Measurements from ENCODE around the gene KRTAP10-4.
"Not testable (repeated sequence)": the region's sequence is repeated elsewhere in the genome, so short reads cannot be mapped to it uniquely, and the experiment has no call there.

The KRTAP10-4 gene

GRCh38 chr21:44558329-44558675 lies 15.2 kb upstream of the KRTAP10-4 start:
- DNase-seq: not testable (repeated sequence)

- no peak for DNase-seq
Observed at GRCh38 chr21:44558695-44559094, 14.8 kb upstream of the KRTAP10-4 start, which contains the start of gene KRTAP10-3. TSS of gene KRTAP10-3 (minus strand) at chr21:44558795. CDS start at chr21:44558715, 80 bp downstream.

GRCh38 chr21:44564099-44564498 lies 9.4 kb upstream of the KRTAP10-4 start:
- DNase-seq: no peak

- no peak for DNase-seq
Observed at GRCh38 chr21:44564886-44565598, 8.5 kb upstream of the KRTAP10-4 start.

GRCh38 chr21:44566403-44566802 lies 7.1 kb upstream of the KRTAP10-4 start:
- no peak for DNase-seq

- no peak for DNase-seq
Observed at GRCh38 chr21:44567481-44568171, 5.9 kb upstream of the KRTAP10-4 start.

GRCh38 chr21:44568261-44568660 lies 5.3 kb upstream of the KRTAP10-4 start:
- no peak for DNase-seq

GRCh38 chr21:44568667-44569556 lies 4.6 kb upstream of the KRTAP10-4 start:
- DNase-seq: no peak

- DNase-seq: no peak
Observed at GRCh38 chr21:44569861-44570517, 3.5 kb upstream of the KRTAP10-4 start.

- DNase-seq: no peak
Observed at GRCh38 chr21:44571296-44571695, 2.2 kb upstream of the KRTAP10-4 start.

GRCh38 chr21:44571844-44572782 lies 1.4 kb upstream of the KRTAP10-4 start:
- DNase-seq: no peak

- DNase-seq: no peak
Observed at GRCh38 chr21:44572959-44573583, 458 bp upstream of the KRTAP10-4 start.

- DNase-seq: no peak
Observed at GRCh38 chr21:44574457-44575306, 1.2 kb downstream of the KRTAP10-4 start.

- no peak for DNase-seq
Observed at GRCh38 chr21:44575307-44576024, 1.9 kb downstream of the KRTAP10-4 start.

GRCh38 chr21:44576025-44576420 lies 2.5 kb downstream of the KRTAP10-4 start:
- no peak for DNase-seq

- DNase-seq: no peak
Observed at GRCh38 chr21:44578371-44579055, 5.0 kb downstream of the KRTAP10-4 start.

GRCh38 chr21:44579056-44579832 lies 5.7 kb downstream of the KRTAP10-4 start:
- no peak for DNase-seq

GRCh38 chr21:44579833-44580144 lies 6.3 kb downstream of the KRTAP10-4 start:
- DNase-seq: no peak
